ENCODE results near the gene TRAF2. TPM values are rescaled to one million over a fixed set of nuclear protein-coding genes. Genes with fewer than 3 reads are reported as not detected.

The TRAF2 gene
- total and polyA plus RNA-seq, 2 donors: 12.8 to 18.8 TPM

- Histone ChIP-seq H3K27ac (ENCODE audit: low read depth in 1 of 2, low read length in 1 of 2) (peak overlapping the region in 1 of 2 donors; percentile 36), H3K36me3 (ENCODE audit: control insufficient read depth in 2 of 2, insufficient read depth in 2 of 2, low read length in 1 of 2) (peaks cover 54 to 65% of the 10 kb centered on the region in 2 donors), H3K4me3 (ENCODE audit: low read length in 2 of 2) (no peak overlapping the region), H3K4me1 (ENCODE audit: control insufficient read depth in 2 of 2, insufficient read depth in 2 of 2, low read length in 2 of 2) (peaks cover 0 to 3% of the 10 kb centered on the region in 2 donors), H3K27me3 (ENCODE audit: control insufficient read depth in 2 of 2, insufficient read depth in 1 of 2, low read length in 1 of 2) (no peaks in the 10 kb centered on the region), H3K9me3 (ENCODE audit: control insufficient read depth in 2 of 2, insufficient read depth in 1 of 2, low read length in 1 of 2) (no peaks in the 10 kb centered on the region)
- WGBS: 90% methylated on average over 33 of the region's 33 CpGs
- DNase-seq (ENCODE audit: low read depth in 6 of 9, low spot score in 9 of 9): no peak
Measured at GRCh38 chr9:136925414-136926153, 39.3 kb downstream of the TRAF2 start.

GRCh38 chr9:136926154-136926704 lies 39.9 kb downstream of the TRAF2 start:
- no peak overlapping the region for H3K4me3 ChIP-seq (ENCODE audit: low read length in 2 of 2)
- DNase-seq (ENCODE audit: low read depth in 6 of 9, low spot score in 9 of 9): no peak
- H3K27me3 ChIP-seq (ENCODE audit: control insufficient read depth in 2 of 2, insufficient read depth in 1 of 2, low read length in 1 of 2): no peaks in the 10 kb centered on the region
- H3K4me1 ChIP-seq (ENCODE audit: control insufficient read depth in 2 of 2, insufficient read depth in 2 of 2, low read length in 2 of 2): peaks cover 0 to 3% of the 10 kb centered on the region in 2 donors
- no peak overlapping the region for H3K27ac ChIP-seq (ENCODE audit: low read depth in 1 of 2, low read length in 1 of 2)
- WGBS: 98% methylated on average over 9 of the region's 9 CpGs
- peaks cover 48 to 59% of the 10 kb centered on the region in 2 donors for H3K36me3 ChIP-seq (ENCODE audit: control insufficient read depth in 2 of 2, insufficient read depth in 2 of 2, low read length in 1 of 2)
- H3K9me3 ChIP-seq (ENCODE audit: control insufficient read depth in 2 of 2, insufficient read depth in 1 of 2, low read length in 1 of 2): no peaks in the 10 kb centered on the region

- WGBS: 97% methylated on average over 13 of the region's 13 CpGs
- H3K27me3 ChIP-seq (ENCODE audit: control insufficient read depth in 2 of 2, insufficient read depth in 1 of 2, low read length in 1 of 2): no peaks in the 10 kb centered on the region
- no peaks in the 10 kb centered on the region for H3K9me3 ChIP-seq (ENCODE audit: control insufficient read depth in 2 of 2, insufficient read depth in 1 of 2, low read length in 1 of 2)
- no peak overlapping the region for H3K27ac ChIP-seq (ENCODE audit: low read depth in 1 of 2, low read length in 1 of 2)
- DNase-seq (ENCODE audit: low read depth in 6 of 9, low spot score in 9 of 9): no peak
- H3K4me3 ChIP-seq (ENCODE audit: low read length in 2 of 2): no peak overlapping the region
- peaks cover 0 to 3% of the 10 kb centered on the region in 2 donors for H3K4me1 ChIP-seq (ENCODE audit: control insufficient read depth in 2 of 2, insufficient read depth in 2 of 2, low read length in 2 of 2)
- peaks cover 46 to 54% of the 10 kb centered on the region in 2 donors for H3K36me3 ChIP-seq (ENCODE audit: control insufficient read depth in 2 of 2, insufficient read depth in 2 of 2, low read length in 1 of 2)
Measured at GRCh38 chr9:136926749-136927148, 40.4 kb downstream of the TRAF2 start.

- 87% methylated on average over 23 of the region's 23 CpGs for WGBS
Measured at GRCh38 chr9:136927343-136928271, 41.3 kb downstream of the TRAF2 start.

GRCh38 chr9:136928591-136928990 lies 42.3 kb downstream of the TRAF2 start:
- H3K27me3 ChIP-seq (ENCODE audit: control insufficient read depth in 2 of 2, insufficient read depth in 1 of 2, low read length in 1 of 2): no peaks in the 10 kb centered on the region
- peak overlapping the region; percentile 9 to 32 for H3K27ac ChIP-seq (ENCODE audit: low read depth in 1 of 2, low read length in 1 of 2)
- peaks cover 40 to 43% of the 10 kb centered on the region in 2 donors for H3K36me3 ChIP-seq (ENCODE audit: control insufficient read depth in 2 of 2, insufficient read depth in 2 of 2, low read length in 1 of 2)
- 93% methylated on average over 9 of the region's 9 CpGs for WGBS
- no peak overlapping the region for H3K4me3 ChIP-seq (ENCODE audit: low read length in 2 of 2)
- H3K4me1 ChIP-seq (ENCODE audit: control insufficient read depth in 2 of 2, insufficient read depth in 2 of 2, low read length in 2 of 2): peaks cover 0 to 3% of the 10 kb centered on the region in 2 donors
- DNase-seq (ENCODE audit: low read depth in 6 of 9, low spot score in 9 of 9): no peak
- H3K9me3 ChIP-seq (ENCODE audit: control insufficient read depth in 2 of 2, insufficient read depth in 1 of 2, low read length in 1 of 2): no peaks in the 10 kb centered on the region

More at GRCh38 chr9:136927343-136928271, 41.3 kb downstream of the TRAF2 start:
- Histone ChIP-seq H3K4me1 (ENCODE audit: control insufficient read depth in 2 of 2, insufficient read depth in 2 of 2, low read length in 2 of 2) (peaks cover 0 to 3% of the 10 kb centered on the region in 2 donors), H3K4me3 (ENCODE audit: low read length in 2 of 2) (no peak overlapping the region), H3K27ac (ENCODE audit: low read depth in 1 of 2, low read length in 1 of 2) (no peak overlapping the region), H3K27me3 (ENCODE audit: control insufficient read depth in 2 of 2, insufficient read depth in 1 of 2, low read length in 1 of 2) (no peaks in the 10 kb centered on the region), H3K36me3 (ENCODE audit: control insufficient read depth in 2 of 2, insufficient read depth in 2 of 2, low read length in 1 of 2) (peaks cover 40 to 46% of the 10 kb centered on the region in 2 donors), H3K9me3 (ENCODE audit: control insufficient read depth in 2 of 2, insufficient read depth in 1 of 2, low read length in 1 of 2) (no peaks in the 10 kb centered on the region)
- DNase-seq (ENCODE audit: low read depth in 6 of 9, low spot score in 9 of 9): no peak

GRCh38 chr9:136930014-136930413 lies 43.7 kb downstream of the TRAF2 start:
- Histone ChIP-seq H3K4me1 (ENCODE audit: control insufficient read depth in 2 of 2, insufficient read depth in 2 of 2, low read length in 2 of 2) (no peaks in the 10 kb centered on the region), H3K36me3 (ENCODE audit: control insufficient read depth in 2 of 2, insufficient read depth in 2 of 2, low read length in 1 of 2) (peaks cover 29 to 32% of the 10 kb centered on the region in 2 donors), H3K27ac (ENCODE audit: low read depth in 1 of 2, low read length in 1 of 2) (no peak overlapping the region), H3K27me3 (ENCODE audit: control insufficient read depth in 2 of 2, insufficient read depth in 1 of 2, low read length in 1 of 2) (no peaks in the 10 kb centered on the region), H3K4me3 (ENCODE audit: low read length in 2 of 2) (no peak overlapping the region), H3K9me3 (ENCODE audit: control insufficient read depth in 2 of 2, insufficient read depth in 1 of 2, low read length in 1 of 2) (peaks cover 0 to 3% of the 10 kb centered on the region in 2 donors)
- over 99% methylated on average over 4 of the region's 4 CpGs for WGBS
- DNase-seq (ENCODE audit: low read depth in 6 of 9, low spot score in 9 of 9): no peak

- WGBS: over 99% methylated on average over 2 of the region's 2 CpGs
- Histone ChIP-seq H3K4me3 (ENCODE audit: low read length in 2 of 2) (no peak overlapping the region), H3K27ac (ENCODE audit: low read depth in 1 of 2, low read length in 1 of 2) (peak overlapping the region in 1 of 2 donors; percentile 69), H3K27me3 (ENCODE audit: control insufficient read depth in 2 of 2, insufficient read depth in 1 of 2, low read length in 1 of 2) (no peaks in the 10 kb centered on the region), H3K36me3 (ENCODE audit: control insufficient read depth in 2 of 2, insufficient read depth in 2 of 2, low read length in 1 of 2) (peaks cover 13 to 16% of the 10 kb centered on the region in 2 donors), H3K9me3 (ENCODE audit: control insufficient read depth in 2 of 2, insufficient read depth in 1 of 2, low read length in 1 of 2) (peaks cover 0 to 3% of the 10 kb centered on the region in 2 donors), H3K4me1 (ENCODE audit: control insufficient read depth in 2 of 2, insufficient read depth in 2 of 2, low read length in 2 of 2) (no peaks in the 10 kb centered on the region)
- DNase-seq (ENCODE audit: low read depth in 6 of 9, low spot score in 9 of 9): no peak
Measured at GRCh38 chr9:136931611-136932130, 45.4 kb downstream of the TRAF2 start.

- no peaks in the 10 kb centered on the region for H3K27me3 ChIP-seq (ENCODE audit: control insufficient read depth in 2 of 2, insufficient read depth in 1 of 2, low read length in 1 of 2)
- H3K9me3 ChIP-seq (ENCODE audit: control insufficient read depth in 2 of 2, insufficient read depth in 1 of 2, low read length in 1 of 2): peaks cover 0 to 7% of the 10 kb centered on the region in 2 donors
- DNase-seq (ENCODE audit: low read depth in 6 of 9, low spot score in 9 of 9): no peak
- WGBS: 95% methylated on average over 3 of the region's 3 CpGs
- H3K4me1 ChIP-seq (ENCODE audit: control insufficient read depth in 2 of 2, insufficient read depth in 2 of 2, low read length in 2 of 2): no peaks in the 10 kb centered on the region
- H3K36me3 ChIP-seq (ENCODE audit: control insufficient read depth in 2 of 2, insufficient read depth in 2 of 2, low read length in 1 of 2): peaks cover 4 to 14% of the 10 kb centered on the region in 2 donors
- H3K4me3 ChIP-seq (ENCODE audit: low read length in 2 of 2): no peak overlapping the region
- no peak overlapping the region for H3K27ac ChIP-seq (ENCODE audit: low read depth in 1 of 2, low read length in 1 of 2)
Measured at GRCh38 chr9:136934277-136934676, 48.0 kb downstream of the TRAF2 start.

All from thymus (tissue), 11 donors.